DMS 273 (cell line): ENCODE data around the gene ATP6V0B.

Source experiments
- DNase-seq: peaks from one replicate; lab custom pipeline; 2025; ENCODE audit not compliant: unreplicated experiment; lab: John Stamatoyannopoulos, UW

The ATP6V0B gene

DNA sequence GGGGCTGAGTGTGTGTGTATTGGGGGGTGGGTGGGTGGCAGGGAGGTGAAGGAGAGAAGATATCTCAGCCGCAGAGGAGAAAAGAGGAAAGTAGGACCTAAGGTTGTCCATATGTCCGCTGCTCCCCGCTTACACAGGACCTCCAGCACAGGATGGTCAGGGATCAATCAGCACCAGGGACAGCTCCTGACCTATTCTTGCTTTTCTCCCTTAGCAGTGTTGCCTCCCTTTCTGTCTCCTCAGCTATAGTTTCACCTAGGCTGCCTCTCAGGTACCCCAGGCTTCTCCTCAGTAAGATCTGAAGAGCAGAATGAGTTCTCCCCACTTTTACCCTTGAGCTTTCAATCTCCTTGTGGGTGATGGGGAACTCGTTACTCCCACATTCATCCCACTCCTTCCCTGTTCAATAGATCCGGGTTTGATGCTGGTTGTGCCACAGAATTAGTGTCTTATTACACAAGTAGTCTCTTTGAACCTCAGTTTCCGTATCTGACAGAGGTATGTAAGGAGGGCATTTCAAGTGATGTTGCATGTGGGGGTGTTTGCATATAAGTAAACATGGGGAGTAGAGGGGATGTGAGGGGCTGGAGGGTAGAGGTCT lies 6.3 kb upstream of the ATP6V0B start:
- DNase-seq = peak; percentile 24

DNA sequence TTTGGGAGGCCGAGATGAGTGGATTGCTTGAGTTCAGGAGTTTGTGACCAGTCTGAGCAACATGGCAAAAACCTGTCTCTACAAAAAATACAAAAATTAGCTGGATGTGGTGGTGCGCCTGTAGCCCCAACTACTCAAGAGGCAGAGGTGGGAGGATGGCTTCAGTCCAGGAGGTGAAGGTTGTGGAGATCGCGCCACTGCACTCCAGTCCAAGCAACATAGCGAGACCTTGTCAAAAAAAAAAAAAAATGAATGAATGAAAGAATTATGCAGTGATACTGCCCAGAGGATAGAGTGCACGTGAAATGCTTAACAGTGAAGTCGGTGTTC lies 5.4 kb upstream of the ATP6V0B start:
- no peak for DNase-seq

DNA sequence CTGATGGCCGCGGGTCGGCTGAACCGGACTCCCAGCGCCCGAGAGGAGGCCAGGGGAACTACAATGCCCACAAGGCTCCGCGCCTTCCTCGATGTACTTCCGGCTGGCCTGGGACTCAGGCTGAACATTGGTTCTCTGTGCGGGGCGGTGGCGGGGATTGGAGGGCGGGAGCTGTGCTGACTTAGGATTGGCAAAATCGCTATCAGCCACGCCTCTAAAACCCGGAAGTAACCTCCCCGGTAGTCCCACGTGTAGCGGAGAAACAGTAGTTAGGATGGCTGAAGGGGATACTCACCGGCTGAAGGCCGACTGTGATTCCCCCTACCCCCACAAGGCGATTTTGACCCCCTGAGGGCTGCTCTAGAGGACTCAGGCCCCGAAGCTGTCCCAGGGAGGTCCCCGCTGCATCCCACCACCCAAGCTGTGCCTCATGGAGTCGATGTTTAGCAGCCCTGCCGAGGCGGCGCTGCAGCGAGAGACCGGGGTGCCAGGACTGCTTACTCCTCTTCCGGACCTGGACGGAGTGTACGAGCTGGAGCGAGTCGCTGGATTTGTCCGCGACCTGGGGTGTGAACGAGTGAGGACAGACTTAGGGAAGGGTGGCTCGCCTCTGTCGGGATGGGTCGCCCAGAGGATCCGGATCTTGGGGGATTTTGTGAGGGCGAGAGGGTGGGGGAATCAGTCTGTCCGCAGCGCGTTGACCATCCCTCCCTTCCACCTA lies 4.9 kb upstream of the ATP6V0B start, which contains the start of gene DPH2:
DPH2 (plus strand) TSS at position 265 of the 721 bp plus-strand sequence; CDS start at position 431, 166 bp downstream.
- DNase-seq = peak; percentile 99

DNA sequence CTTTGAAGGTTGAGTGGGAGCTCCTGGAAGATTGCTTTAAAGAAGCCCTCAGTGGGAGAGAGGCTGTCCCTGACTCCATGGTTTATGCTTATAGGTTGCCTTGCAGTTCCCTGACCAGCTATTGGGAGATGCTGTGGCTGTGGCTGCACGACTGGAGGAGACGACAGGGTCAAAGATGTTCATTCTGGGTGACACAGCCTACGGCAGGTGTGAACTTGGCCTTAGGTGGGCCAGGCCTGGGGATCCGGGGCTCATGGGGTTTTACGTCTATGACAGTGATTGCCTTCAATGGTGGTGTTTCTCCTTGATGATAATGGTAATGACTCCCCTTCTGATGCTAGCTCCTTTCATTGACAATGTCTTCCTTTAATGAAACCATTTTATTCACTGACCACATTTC lies 4.3 kb upstream of the ATP6V0B start:
- DNase-seq = peak; percentile 42

DNA sequence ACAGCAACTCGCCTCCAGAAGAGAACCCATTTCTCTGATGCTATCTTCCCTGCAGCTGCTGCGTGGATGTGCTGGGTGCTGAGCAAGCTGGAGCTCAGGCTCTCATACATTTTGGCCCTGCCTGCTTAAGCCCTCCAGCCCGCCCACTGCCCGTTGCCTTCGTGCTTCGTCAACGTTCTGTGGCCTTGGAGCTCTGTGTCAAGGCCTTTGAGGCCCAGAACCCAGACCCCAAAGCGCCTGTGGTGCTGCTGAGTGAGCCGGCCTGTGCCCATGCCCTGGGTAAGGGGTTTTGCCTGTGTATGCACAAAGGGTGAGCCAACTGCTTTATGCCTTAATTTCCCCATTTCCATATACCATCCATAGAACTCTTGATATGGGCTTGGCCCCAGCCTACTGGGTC lies 3.8 kb upstream of the ATP6V0B start:
- DNase-seq = no peak

DNA sequence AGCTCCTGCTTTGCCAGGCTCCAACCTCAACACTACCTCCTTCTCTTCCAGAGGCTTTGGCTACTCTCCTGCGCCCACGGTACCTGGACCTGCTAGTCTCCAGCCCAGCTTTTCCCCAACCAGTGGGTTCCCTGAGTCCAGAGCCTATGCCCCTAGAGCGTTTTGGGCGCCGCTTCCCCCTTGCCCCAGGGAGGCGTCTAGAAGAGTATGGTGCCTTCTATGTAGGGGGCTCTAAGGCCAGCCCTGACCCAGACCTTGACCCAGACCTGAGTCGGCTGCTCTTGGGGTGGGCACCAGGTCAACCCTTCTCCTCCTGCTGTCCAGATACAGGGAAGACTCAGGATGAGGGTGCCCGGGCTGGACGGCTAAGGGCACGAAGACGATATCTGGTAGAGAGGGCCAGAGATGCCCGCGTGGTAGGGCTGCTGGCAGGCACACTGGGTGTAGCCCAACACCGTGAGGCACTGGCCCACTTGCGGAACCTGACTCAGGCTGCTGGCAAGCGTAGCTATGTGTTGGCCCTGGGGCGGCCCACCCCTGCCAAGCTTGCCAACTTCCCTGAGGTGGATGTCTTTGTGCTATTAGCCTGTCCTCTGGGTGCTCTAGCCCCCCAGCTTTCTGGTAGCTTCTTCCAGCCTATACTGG lies 3.3 kb upstream of the ATP6V0B start:
- DNase-seq = no peak

DNA sequence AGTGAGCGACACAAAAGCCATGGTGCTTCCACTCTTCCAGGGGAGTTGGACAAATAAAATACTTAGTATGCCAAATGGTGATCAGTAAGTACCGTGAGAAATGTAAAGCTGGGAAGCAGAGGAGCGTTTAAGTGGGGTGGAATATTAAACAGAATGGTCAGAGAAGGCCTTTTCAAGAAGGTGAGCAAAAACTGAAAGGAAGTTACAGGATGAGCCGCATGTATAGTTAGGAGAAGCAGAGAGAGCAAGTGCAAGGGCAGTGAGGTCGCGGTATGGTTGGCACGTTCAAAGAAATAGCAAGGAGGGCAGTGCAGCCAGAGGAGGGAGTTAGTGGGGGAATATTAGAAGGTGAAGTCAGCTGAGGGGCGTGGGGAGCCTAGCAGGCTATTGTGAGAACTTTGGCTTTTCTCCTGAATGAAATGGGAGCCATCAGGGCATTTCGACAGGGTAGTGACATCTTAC lies 748 bp upstream of the ATP6V0B start:
- no peak for DNase-seq

DNA sequence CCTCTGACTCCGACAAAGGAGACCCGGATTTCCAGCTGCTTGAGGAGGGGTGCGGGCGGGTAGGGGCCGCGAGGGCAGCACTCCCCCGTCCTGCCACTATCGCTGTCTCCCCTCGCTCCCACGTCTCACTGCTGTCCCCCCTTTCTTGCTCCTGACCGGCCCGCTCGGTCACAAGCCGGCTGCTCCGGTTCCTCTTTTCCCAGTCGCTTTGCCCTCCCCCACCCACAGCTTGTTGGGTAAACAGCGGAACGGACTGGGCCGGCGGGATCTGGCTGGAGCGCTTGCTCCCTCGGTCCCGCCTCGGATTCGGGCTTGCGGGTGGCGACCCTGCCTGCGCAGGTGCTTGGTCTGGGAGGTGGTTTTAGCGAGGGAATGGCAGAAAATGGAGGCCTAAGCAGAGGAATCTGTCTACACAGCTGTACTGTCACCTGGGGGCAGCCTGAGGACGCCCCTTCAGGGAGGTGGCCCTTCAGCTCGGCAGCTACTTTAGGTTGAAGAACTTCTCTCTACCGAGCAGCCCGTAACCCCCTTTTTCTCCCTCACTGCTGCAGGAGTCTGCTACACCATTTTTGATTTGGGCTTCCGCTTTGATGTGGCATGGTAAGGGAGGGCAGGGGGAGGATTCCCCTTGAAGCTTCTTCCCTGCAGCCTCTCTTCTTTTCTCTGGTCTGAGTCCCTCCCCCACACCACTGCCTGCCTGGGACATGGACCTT lies 645 bp downstream of the ATP6V0B start:
- peak; percentile 64 for DNase-seq

DNA sequence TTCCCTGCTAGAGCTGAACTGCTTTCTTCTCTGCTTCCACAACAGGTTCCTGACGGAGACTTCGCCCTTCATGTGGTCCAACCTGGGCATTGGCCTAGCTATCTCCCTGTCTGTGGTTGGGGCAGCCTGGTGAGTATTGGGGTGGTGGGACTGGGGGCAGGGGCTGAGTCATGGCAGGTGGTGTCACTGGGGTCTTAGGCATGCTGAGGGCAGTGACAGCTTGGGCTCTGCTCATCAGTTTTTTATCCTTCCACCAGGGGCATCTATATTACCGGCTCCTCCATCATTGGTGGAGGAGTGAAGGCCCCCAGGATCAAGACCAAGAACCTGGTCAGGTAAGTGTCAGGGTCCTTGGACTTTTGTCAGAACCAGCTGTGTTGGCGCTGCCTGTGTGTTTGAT lies 1.3 kb downstream of the ATP6V0B start:
- peak; percentile 47 for DNase-seq

DNA sequence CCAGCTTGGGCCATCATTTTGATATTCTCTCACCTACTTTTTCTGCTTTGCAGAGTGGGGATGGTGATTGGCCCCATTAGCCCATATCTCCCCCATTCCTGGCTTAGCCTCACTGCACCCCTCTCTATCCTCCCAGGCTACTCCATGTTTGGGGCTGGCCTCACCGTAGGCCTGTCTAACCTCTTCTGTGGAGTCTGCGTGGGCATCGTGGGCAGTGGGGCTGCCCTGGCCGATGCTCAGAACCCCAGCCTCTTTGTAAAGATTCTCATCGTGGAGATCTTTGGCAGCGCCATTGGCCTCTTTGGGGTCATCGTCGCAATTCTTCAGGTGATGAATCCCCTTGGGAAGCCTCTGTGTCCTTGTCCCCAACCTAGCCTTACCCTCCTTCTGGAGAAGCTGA lies 2.1 kb downstream of the ATP6V0B start:
- DNase-seq = no peak

DNA sequence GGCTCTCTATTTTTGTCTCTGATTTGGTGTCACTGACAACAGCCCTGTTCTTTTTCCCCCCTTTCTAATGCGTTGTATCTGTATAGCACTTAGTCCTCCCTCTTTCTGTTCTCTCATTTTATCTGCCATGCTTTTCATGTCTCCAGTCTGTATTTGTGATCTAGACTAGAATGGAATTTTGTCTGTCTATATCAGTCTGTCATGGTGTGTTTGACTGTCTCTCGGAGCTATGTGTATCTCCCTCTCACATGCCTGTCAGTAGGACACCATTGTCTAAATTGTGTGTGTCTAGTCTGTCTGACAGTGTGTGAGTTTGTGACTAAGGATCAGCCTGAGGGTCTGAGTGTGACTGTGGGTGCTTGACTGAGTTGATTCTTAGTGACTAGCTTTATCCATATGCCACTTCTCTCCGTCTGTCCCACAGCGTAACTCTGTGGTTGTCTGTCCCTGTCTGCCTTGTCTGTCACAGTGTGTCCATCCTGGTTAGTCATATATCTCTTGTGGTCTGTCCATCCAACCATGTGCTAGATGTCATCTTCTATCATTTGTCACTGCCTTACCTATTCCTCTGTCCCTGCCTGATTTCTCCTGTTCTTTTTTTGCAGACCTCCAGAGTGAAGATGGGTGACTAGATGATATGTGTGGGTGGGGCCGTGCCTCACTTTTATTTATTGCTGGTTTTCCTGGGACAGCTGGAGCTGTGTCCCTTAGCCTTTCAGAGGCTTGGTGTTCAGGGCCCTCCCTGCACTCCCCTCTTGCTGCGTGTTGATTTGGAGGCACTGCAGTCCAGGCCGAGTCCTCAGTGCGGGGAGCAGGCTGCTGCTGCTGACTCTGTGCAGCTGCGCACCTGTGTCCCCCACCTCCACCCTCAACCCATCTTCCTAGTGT lies 2.9 kb downstream of the ATP6V0B start:
- DNase-seq = no peak

DNA sequence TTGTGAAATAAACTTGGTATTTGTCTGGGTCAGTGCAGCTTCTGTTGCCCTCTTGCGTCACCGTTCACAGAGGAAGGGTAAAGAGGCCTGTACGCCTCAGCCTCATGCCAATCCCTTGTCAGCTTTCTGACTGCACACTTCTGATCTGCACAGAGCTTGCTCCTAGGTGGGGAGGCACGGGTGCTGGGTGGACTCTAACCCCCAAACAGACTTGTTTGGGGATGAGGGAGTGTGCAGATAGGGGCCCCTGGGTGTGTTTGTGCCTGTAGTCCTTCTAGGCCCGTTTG lies 3.4 kb downstream of the ATP6V0B start:
- no peak for DNase-seq

DNA sequence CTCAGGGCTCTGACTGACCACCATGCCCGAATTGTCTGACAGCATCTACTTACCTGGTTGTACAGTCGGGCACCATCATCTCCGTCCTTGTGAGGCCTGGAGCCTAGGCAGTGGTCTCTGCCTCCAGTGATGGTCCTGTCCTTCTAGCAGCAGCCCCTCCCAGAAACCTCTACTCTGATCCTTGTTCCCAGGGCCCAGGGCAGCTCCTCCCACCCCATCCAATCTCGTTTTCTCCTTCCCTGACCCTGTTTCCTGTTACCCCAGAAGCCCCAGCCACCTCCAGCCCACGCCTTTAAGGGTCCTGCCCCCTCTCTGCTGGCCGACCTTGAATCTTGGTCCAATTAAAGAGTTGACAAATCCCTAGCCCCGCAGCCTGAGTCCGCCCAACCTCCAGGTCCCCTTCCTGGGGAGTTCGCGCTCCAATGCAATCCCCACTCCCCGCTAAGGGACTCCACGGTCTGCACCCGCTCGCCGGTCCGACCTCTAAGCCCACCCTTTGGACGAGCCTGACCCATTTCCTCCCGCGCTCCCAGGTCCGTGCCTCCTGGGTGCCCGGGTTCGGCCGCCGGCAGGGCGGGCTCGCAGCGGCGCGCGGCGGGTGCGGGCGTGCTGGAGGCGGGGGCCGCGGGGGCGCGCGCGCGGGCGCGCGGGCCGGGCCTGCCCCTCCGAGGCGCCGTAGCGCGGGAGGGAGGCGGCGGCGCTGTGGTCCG lies 3.9 kb downstream of the ATP6V0B start, which contains the start of gene B4GALT2:
B4GALT2 (plus strand) TSS at position 660 of the 710 bp plus-strand sequence. CDS start 1,951 bp downstream, outside the sequence.
- peak; percentile 79 for DNase-seq

DNA sequence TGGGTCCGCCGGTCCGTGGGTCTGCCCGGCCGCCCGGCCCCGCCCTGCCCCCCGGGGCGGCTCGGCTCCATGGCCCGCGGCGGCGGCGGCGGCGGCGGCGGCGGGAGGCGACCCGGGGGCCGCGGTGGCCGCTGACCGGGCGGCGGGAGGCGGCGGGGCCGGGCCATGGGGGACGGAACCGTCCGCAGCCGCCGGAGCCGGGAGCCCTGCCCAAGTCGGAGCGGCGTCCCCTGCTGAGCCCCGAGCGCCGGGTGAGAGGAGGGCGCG lies 4.4 kb downstream of the ATP6V0B start:
- DNase-seq = no peak

DNA sequence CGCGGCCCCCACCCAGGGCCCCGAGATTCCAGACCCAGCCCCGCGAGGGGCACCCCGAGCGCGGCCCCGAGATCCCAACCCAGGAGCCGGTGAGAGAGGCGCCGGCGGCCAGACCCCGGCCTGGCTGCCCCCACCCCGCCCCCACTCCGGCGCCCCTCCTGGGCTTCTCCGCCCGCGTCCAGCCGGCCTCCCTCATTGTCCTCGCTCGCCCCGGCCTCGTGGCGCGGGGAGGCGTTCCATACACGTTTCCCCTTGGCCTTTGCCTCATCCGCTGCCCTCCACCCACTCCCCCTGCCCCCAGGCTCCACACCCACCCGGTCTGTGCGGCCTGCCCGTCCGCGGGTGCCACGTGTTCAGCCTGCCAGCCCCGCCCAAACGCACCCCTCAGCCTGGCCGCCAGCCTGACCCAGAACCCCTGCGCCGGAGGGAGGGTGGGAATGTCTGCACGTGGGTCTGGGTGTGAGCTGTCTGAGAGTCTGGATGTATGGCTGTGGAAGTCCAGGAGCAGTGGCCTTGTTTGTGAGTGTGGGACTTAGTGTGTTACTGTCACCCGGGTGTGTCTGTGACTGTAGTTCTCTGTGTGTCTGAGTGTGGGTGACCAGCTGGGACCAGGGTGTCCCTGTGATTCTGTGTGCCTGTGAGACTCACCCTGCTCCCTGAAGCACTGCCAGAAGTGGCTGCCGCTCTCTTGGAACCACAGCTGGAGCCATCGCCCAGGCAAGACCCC lies 4.9 kb downstream of the ATP6V0B start:
- peak; percentile 72 for DNase-seq

DNA sequence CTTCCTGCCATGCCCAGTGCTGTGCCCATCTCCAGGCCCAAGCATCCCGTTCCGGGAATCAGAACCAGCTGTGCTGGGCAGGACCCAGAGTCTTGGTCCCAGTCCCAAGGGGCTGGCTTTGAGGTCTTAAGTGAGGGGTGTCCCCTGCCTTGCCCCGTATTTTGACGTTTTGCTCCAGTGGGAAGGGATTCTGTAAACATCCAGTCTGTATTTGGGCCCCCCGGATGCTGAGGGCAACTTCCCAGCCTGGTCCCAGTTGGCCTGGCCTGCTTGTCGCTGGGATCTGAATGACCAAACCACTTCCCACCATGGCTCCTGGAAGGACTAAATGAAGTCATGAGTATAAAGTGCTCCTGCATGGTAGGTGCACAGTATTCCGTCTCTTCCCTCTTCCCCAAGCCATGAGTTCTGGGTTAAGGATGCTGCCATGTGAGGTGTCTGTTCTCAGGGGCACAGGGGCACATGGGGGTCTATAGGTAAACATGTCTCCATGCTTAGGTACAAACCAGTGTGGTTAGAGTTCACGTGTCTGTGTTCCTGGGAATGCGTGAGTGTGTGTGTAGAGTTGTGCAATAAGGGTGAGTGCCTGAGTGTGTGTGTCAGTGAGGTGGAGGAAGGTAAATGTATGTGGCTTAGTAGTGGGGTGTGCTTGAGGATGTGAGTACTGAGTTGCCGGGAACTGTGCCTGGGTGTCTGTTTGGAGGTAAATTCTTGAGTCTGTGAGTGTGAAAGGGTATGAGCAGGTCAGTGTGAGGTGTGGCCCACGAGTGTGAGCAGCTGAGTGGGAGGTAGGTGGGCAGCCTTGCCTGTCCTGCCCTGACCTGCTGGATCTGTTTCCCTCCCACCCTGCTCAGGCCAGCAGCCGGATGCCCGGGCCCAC lies 5.7 kb downstream of the ATP6V0B start:
- no peak for DNase-seq

DNA sequence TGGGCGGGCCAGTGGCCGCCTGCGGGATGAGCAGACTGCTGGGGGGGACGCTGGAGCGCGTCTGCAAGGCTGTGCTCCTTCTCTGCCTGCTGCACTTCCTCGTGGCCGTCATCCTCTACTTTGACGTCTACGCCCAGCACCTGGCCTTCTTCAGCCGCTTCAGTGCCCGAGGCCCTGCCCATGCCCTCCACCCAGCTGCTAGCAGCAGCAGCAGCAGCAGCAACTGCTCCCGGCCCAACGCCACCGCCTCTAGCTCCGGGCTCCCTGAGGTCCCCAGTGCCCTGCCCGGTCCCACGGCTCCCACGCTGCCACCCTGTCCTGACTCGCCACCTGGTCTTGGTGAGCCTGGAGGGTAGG lies 6.4 kb downstream of the ATP6V0B start:
- DNase-seq = no peak

DNA sequence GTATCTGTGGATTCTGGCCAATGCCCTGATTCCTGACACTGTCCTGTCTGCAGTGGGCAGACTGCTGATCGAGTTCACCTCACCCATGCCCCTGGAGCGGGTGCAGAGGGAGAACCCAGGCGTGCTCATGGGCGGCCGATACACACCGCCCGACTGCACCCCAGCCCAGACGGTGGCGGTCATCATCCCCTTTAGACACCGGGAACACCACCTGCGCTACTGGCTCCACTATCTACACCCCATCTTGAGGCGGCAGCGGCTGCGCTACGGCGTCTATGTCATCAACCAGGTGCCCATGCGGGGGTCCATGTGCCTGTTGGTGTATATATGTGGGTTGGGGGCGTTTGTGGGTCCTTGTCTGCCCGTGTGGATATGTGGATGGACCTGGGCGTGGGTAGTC lies 6.9 kb downstream of the ATP6V0B start:
- DNase-seq = no peak

DNA sequence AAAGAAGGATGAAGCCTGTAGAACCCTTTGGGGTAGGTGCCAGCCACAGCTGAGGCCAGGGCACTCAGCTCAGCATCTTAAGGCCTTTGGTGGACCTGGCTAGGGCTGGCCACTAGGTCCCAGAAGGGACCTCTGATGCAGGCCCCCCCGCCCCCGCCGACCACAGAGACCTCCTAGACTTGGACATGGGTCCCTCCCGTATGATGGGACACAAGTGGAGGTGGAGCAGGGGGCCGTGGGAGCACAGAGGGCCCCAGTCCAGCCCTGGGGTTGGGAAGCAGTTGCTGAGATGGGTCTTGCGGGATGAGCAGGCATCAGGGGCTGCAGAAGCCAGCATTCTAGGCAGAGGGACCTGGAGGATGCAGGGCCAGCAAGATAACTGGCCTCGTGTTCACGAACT lies 7.5 kb downstream of the ATP6V0B start:
- DNase-seq = no peak
